NCI-H187 treated with DMSO at 0.1 percent for 48 hours (cell line): Measurements from ENCODE around the gene RAPGEF5.

Source experiments
- DNase-seq: peaks from one replicate; lab custom pipeline; 2025; lab: John Stamatoyannopoulos, UW

RAPGEF5 gene

GRCh38 chr7:22189230-22189629 is 167.7 kb downstream of the RAPGEF5 start:
- no peak for DNase-seq

GRCh38 chr7:22187691-22188348 is 169.1 kb downstream of the RAPGEF5 start:
- no peak for DNase-seq

- DNase-seq = no peak
Observed at GRCh38 chr7:22185559-22185958, 171.4 kb downstream of the RAPGEF5 start.

- no peak for DNase-seq
Observed at GRCh38 chr7:22184549-22185199, 172.3 kb downstream of the RAPGEF5 start.

GRCh38 chr7:22183522-22184280 is 173.3 kb downstream of the RAPGEF5 start:
- DNase-seq = no peak

- no peak for DNase-seq
Observed at GRCh38 chr7:22182149-22182548, 174.8 kb downstream of the RAPGEF5 start.

- DNase-seq = no peak
Observed at GRCh38 chr7:22181663-22182062, 175.3 kb downstream of the RAPGEF5 start.

- no peak for DNase-seq
Observed at GRCh38 chr7:22179442-22179879, 177.5 kb downstream of the RAPGEF5 start.

GRCh38 chr7:22178735-22179134 is 178.2 kb downstream of the RAPGEF5 start:
- DNase-seq = no peak

GRCh38 chr7:22176791-22177412 is 180.1 kb downstream of the RAPGEF5 start:
- DNase-seq = no peak

GRCh38 chr7:22174574-22174953 is 182.4 kb downstream of the RAPGEF5 start:
- DNase-seq = no peak

- DNase-seq = no peak
Observed at GRCh38 chr7:22173685-22174573, 183.0 kb downstream of the RAPGEF5 start.

GRCh38 chr7:22168129-22168634 is 188.8 kb downstream of the RAPGEF5 start:
- DNase-seq = no peak

GRCh38 chr7:22167482-22167881 is 189.5 kb downstream of the RAPGEF5 start:
- DNase-seq = no peak

- DNase-seq = no peak
Observed at GRCh38 chr7:22166928-22167327, 190.0 kb downstream of the RAPGEF5 start.

- no peak for DNase-seq
Observed at GRCh38 chr7:22159341-22159740, 197.6 kb downstream of the RAPGEF5 start.

- DNase-seq = no peak
Observed at GRCh38 chr7:22157552-22157951, 199.4 kb downstream of the RAPGEF5 start.

GRCh38 chr7:22156205-22156604 is 200.7 kb downstream of the RAPGEF5 start:
- DNase-seq = no peak

- DNase-seq = no peak
Observed at GRCh38 chr7:22154143-22154529, 202.8 kb downstream of the RAPGEF5 start.

GRCh38 chr7:22153432-22154142 is 203.4 kb downstream of the RAPGEF5 start:
- no peak for DNase-seq

GRCh38 chr7:22152690-22153089 is 204.3 kb downstream of the RAPGEF5 start:
- no peak for DNase-seq
